Activated CD8-positive, alpha-beta T cell treated with anti-CD3 and anti-CD28 coated beads for 36 hours (primary cell): Measurements from ENCODE around the gene PCDHA1. TPM values are rescaled to one million over a fixed set of nuclear protein-coding genes. Genes with fewer than 3 reads are reported as not detected.

Experiments used
- ATAC-seq: fragments of 200-7000 bp; cut with Tn5 transposase; one replicate; pipeline ENCODE4 v1.10.0; 2021; ENCODE audit warnings: mild to moderate bottlenecking, moderate library complexity
- CTCF ChIA-PET: fragments of 350-600 bp; sonication (Branson Sonifier 250); formaldehyde crosslinking; loops from one replicate; lab custom pipeline; 2021; ENCODE audit warnings: antibody characterized with exemption; lab: Charles Lee
- POLR2A ChIA-PET: fragments of 350-600 bp; sonication (Branson Sonifier 250); formaldehyde crosslinking; loops from one replicate; lab custom pipeline; 2021; ENCODE audit warnings: antibody characterized with exemption; lab: Charles Lee
- DNase-seq: peaks from one replicate; pipeline ENCODE4 v3.0.0-alpha.2; 2020
- H3K27ac Mint-ChIP-seq: one replicate; pipeline ENCODE4 v1.8.0; 2021; ENCODE audit warnings: mild to moderate bottlenecking, mixed read lengths
- H3K27me3 Mint-ChIP-seq: one replicate; pipeline ENCODE4 v1.8.0; 2021; ENCODE audit warnings: mixed read lengths
- H3K36me3 Mint-ChIP-seq: one replicate; pipeline ENCODE4 v1.8.0; 2021; ENCODE audit warnings: low read depth, mixed read lengths
- H3K4me1 Mint-ChIP-seq: one replicate; pipeline ENCODE4 v1.8.0; 2021; ENCODE audit warnings: low read depth, mixed read lengths
- H3K4me3 Mint-ChIP-seq: one replicate; pipeline ENCODE4 v1.8.0; 2021; ENCODE audit warnings: mild to moderate bottlenecking, moderate library complexity, mixed read lengths
- H3K9me3 Mint-ChIP-seq: one replicate; pipeline ENCODE4 v1.8.0; 2021; ENCODE audit warnings: mixed read lengths
- CTCF ChIP-seq: fragments of 200-600 bp; IDR thresholded peaks from one replicate; pipeline ENCODE4 v1.8.0; 2022; ENCODE audit warnings: antibody characterized with exemption, mild to moderate bottlenecking
- intact Hi-C: fragments of 100-400 bp; cut with micrococcal nuclease; formaldehyde crosslinking; loops from one replicate; pipeline ENCODE4 v1.10.0; 2022
- total RNA-seq, 2 experiments: library from RNA; stranded (reverse); gene quantifications; one replicate each; pipeline ENCODE4 v1.2.3, GENCODE V29; 2021

PCDHA1 gene
- total RNA-seq, 2 experiments from 2014 or later: not detected

- intact Hi-C loops: no loop called here
- H3K36me3 Mint-ChIP-seq: no peaks in the 10 kb centered on the region
- peaks cover 20% of the 10 kb centered on the region for H3K27me3 Mint-ChIP-seq
- ATAC-seq (no peak), DNase-seq (no peak)
- ChIA-PET POLR2A (no interaction called here), CTCF (interaction anchor here (1.0 to 2.0 kb wide), 4 partner anchors 14 to 566 kb away, joined by 3 to 5 read pairs (median 3); partner anchors contain the start of gene PCDHA12)
- no peaks in the 10 kb centered on the region for H3K4me1 Mint-ChIP-seq
- H3K9me3 Mint-ChIP-seq: peaks cover 20% of the 10 kb centered on the region
- no peak within 1 kb of the TSS for H3K4me3 Mint-ChIP-seq
- H3K27ac Mint-ChIP-seq: no peak within 1 kb of the TSS
- TF ChIP-seq CTCF: peak; percentile 41
These were observed 70.1 kb downstream of the PCDHA1 start, which contains the start of gene PCDHA10 for GRCh38 chr5:140855772-140856674. PCDHA10 (plus strand) TSS chr5:140855897; CDS start chr5:140856049, 152 bp downstream.

- POLR2A ChIA-PET: no interaction called here
- intact Hi-C loops: no loop called here
- H3K9me3 Mint-ChIP-seq: peaks cover 29% of the 10 kb centered on the region
- DNase-seq (no peak), ATAC-seq (no peak)
- no peaks in the 10 kb centered on the region for H3K4me1 Mint-ChIP-seq
- H3K27ac Mint-ChIP-seq: no peak overlapping the region
- no peak for TF ChIP-seq CTCF
- H3K4me3 Mint-ChIP-seq: no peak overlapping the region
- H3K27me3 Mint-ChIP-seq: peaks cover 25% of the 10 kb centered on the region
- CTCF ChIA-PET: interaction anchor here (2.0 kb wide), 1 partner anchor 15 kb away, joined by 5 read pairs; no protein-coding TSS in a partner anchor
- H3K36me3 Mint-ChIP-seq: peaks cover 2% of the 10 kb centered on the region
These were observed 71.4 kb downstream of the PCDHA1 start for GRCh38 chr5:140857177-140857986.

GRCh38 chr5:140857987-140858240 is 72.0 kb downstream of the PCDHA1 start:
- POLR2A ChIA-PET: no interaction called here
- Mint-ChIP-seq H3K4me1 (no peaks in the 10 kb centered on the region), H3K4me3 (no peak overlapping the region), H3K9me3 (peaks cover 29% of the 10 kb centered on the region), H3K27ac (no peak overlapping the region), H3K27me3 (peaks cover 23% of the 10 kb centered on the region), H3K36me3 (peaks cover 2% of the 10 kb centered on the region)
- CTCF ChIA-PET: no interaction called here
- no peak for TF ChIP-seq CTCF
- ATAC-seq (no peak), DNase-seq (no peak)
- intact Hi-C loops: no loop called here

- ChIA-PET POLR2A (interaction anchor here (0.6 kb wide), 1 partner anchor 528 kb away, joined by 3 read pairs; no protein-coding TSS in a partner anchor), CTCF (no interaction called here)
- H3K36me3 Mint-ChIP-seq: peaks cover 2% of the 10 kb centered on the region
- H3K9me3 Mint-ChIP-seq: peaks cover 11% of the 10 kb centered on the region
- no peak overlapping the region for H3K4me3 Mint-ChIP-seq
- ATAC-seq: no peak
- peaks cover 14% of the 10 kb centered on the region for H3K27me3 Mint-ChIP-seq
- intact Hi-C loops: no loop called here
- no peaks in the 10 kb centered on the region for H3K4me1 Mint-ChIP-seq
- DNase-seq: no peak
- H3K27ac Mint-ChIP-seq: no peak overlapping the region
- no peak for TF ChIP-seq CTCF
These were observed 76.7 kb downstream of the PCDHA1 start for GRCh38 chr5:140862441-140863295.
